ENCODE data around the gene ARHGAP15. TPM values are rescaled to one million over a fixed set of nuclear protein-coding genes. Genes with fewer than 3 reads are reported as not detected.

The ARHGAP15 gene
- polyA plus RNA-seq, 2 of the 4 experiments (the other 2 are of a cell fraction), result 0.34 TPM; not detected in 1

DNA sequence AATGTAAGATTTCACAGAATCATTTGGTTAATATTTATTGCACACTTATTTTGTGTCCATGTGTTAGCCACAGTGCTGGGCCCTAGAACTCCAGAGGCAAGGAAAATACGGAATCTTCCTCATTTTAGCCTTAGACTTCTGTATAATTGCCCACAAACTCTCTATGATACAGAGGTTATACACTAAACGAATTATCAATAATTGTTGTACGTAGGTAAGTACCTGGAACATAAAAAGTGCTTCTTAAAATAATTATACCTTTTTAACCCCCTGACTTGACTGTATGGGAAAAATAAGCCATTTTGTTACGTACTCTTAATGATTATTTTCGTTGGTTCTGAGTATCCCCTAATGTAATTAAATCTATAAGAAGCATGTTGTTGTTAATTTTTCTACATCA lies 119.4 kb downstream of the ARHGAP15 start:
- FAIRE-seq (no peak), ATAC-seq (no peak), DNase-seq (ENCODE audit: low read depth in 1 of 2, low spot score in 1 of 2) (no peak)
- ChIA-PET POLR2A (no interaction called here), CTCF (interaction anchor here (1.0 to 1.8 kb wide), 2 partner anchors 10 to 91 kb away, joined by 3 to 5 read pairs; no protein-coding TSS in a partner anchor)
- WGBS (ENCODE audit: missing lambda C conversion rate), result 12% methylated on average over 5 of the region's 5 CpGs
- H3K4me1 ChIP-seq, result no peaks in the 10 kb centered on the region
- no peak overlapping the region for H3K4me2 ChIP-seq
- TF ChIP-seq CHD4 (IDR thresholded peaks at IDR 0.05; ENCODE audit: borderline replicate concordance), result no peak
- peak; percentile 96; the same call in 1 of the 2 replicates for TF ChIP-seq RNF2 (IDR thresholded peaks at IDR 0.05; ENCODE audit: borderline replicate concordance, low read depth)
- peak; percentile 93 for TF ChIP-seq CBX8 (IDR thresholded peaks at IDR 0.05)
- no peak overlapping the region for H3K27ac ChIP-seq
- no peak overlapping the region for H3K4me3 ChIP-seq
- H3K9me3 ChIP-seq, result no peaks in the 10 kb centered on the region

DNA sequence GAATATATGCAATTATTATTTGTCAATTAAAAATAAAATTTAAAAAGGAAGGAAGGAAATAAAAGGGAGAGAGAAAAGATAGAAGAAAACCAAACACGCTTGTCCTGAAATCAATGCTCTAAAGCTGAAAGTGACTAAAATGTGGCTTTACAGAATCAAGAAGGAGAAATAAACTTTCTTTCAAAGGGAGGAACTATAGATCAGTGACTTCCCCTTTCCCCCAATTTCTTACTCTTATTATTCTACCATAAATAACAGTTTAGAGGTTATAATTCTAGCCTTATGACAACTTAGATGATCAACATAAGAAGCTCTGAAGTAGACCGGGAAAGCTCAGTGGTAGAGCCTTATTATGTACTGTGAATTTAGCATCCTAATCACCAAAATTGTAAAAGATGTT lies 122.5 kb downstream of the ARHGAP15 start:
- H3K9me3 ChIP-seq, result no peaks in the 10 kb centered on the region
- 26% methylated on average over 2 of the region's 2 CpGs for WGBS (ENCODE audit: missing lambda C conversion rate)
- FAIRE-seq (no peak), DNase-seq (ENCODE audit: low read depth in 1 of 2, low spot score in 1 of 2) (no peak), ATAC-seq (no peak)
- no peak overlapping the region for H3K4me2 ChIP-seq
- H3K4me3 ChIP-seq, result no peak overlapping the region
- POLR2A ChIA-PET, result no interaction called here
- no peak overlapping the region for H3K27ac ChIP-seq
- TF ChIP-seq JUN (IDR thresholded peaks at IDR 0.05) (no peak), HEYL (CRISPR knock-in tag; IDR thresholded peaks at IDR 0.05) (no peak), GATA3 (IDR thresholded peaks at IDR 0.05; ENCODE audit: borderline replicate concordance) (no peak), CHD4 (IDR thresholded peaks at IDR 0.05; ENCODE audit: borderline replicate concordance) (no peak), POLR2AphosphoS2 (conservative IDR thresholded peaks at IDR 0.05; ENCODE audit: low read length) (no peak), ZNF302 (CRISPR knock-in tag; IDR thresholded peaks at IDR 0.05) (no peak), SMC3 (IDR thresholded peaks at IDR 0.05) (no peak), EHMT2 (IDR thresholded peaks at IDR 0.05; ENCODE audit: low read depth) (no peak), MAZ (IDR thresholded peaks at IDR 0.05; ENCODE audit: borderline replicate concordance, low read depth, low read length) (no peak), BHLHE40 (IDR thresholded peaks at IDR 0.05; ENCODE audit: low read depth, low read length) (no peak)
- TF ChIP-seq, protein P1, sequence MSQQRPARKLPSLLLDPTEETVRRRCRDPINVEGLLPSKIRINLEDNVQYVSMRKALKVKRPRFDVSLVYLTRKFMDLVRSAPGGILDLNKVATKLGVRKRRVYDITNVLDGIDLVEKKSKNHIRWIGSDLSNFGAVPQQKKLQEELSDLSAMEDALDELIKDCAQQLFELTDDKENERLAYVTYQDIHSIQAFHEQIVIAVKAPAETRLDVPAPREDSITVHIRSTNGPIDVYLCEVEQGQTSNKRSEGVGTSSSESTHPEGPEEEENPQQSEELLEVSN (IDR thresholded peaks at IDR 0.05; ENCODE audit: borderline replicate concordance, low read depth), result no peak
- TF ChIP-seq, protein P2, sequence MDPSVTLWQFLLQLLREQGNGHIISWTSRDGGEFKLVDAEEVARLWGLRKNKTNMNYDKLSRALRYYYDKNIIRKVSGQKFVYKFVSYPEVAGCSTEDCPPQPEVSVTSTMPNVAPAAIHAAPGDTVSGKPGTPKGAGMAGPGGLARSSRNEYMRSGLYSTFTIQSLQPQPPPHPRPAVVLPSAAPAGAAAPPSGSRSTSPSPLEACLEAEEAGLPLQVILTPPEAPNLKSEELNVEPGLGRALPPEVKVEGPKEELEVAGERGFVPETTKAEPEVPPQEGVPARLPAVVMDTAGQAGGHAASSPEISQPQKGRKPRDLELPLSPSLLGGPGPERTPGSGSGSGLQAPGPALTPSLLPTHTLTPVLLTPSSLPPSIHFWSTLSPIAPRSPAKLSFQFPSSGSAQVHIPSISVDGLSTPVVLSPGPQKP (IDR thresholded peaks at IDR 0.05; ENCODE audit: low read depth, low read length), result no peak
- TF ChIP-seq, protein P3, sequence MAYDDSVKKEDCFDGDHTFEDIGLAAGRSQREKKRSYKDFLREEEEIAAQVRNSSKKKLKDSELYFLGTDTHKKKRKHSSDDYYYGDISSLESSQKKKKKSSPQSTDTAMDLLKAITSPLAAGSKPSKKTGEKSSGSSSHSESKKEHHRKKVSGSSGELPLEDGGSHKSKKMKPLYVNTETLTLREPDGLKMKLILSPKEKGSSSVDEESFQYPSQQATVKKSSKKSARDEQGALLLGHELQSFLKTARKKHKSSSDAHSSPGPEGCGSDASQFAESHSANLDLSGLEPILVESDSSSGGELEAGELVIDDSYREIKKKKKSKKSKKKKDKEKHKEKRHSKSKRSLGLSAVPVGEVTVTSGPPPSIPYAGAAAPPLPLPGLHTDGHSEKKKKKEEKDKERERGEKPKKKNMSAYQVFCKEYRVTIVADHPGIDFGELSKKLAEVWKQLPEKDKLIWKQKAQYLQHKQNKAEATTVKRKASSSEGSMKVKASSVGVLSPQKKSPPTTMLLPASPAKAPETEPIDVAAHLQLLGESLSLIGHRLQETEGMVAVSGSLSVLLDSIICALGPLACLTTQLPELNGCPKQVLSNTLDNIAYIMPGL (CRISPR knock-in tag; IDR thresholded peaks at IDR 0.05; ENCODE audit: borderline replicate concordance), result no peak
- CTCF ChIA-PET, result interaction anchor here (1.8 kb wide), 1 partner anchor 89 kb away, joined by 4 read pairs; no protein-coding TSS in a partner anchor
- no peaks in the 10 kb centered on the region for H3K4me1 ChIP-seq

DNA sequence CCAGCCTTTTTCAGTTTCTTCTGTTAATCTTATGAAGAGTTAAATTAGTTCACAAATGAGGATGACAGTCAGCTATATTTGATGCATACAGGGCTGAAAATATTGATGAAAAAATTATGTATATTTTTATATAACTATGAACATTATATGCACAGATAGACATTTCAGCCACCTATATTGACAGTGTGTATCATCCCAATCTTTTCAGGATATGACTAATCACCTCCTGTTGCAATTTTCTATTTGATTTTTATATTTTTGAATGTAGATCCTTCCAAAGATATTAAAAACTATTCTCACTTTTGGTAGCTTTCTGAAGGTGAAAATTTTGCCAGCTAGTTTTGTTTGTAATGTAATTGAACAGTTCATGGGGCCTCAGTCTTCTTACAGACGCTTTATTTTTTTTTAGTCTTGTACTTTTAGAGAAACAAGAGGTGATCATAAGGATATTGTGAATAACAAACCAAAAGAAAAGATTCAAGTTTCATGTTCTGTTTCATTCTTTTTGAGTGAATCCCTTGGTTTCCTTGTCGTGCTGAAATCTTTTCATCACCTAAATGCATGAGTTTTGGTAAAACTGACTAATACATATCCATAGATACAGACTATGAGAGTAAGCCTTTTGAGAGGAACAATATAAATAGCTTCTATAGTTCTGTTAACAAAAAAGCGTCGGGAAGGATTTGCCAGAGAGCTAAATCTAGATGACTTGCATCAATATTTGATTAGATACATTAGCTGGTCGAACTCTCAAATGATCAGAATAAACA lies 123.1 kb downstream of the ARHGAP15 start:
- FAIRE-seq (no peak), ATAC-seq (no peak), DNase-seq (ENCODE audit: low read depth in 1 of 2, low spot score in 1 of 2) (no peak)
- Histone ChIP-seq H3K9me3 (no peaks in the 10 kb centered on the region), H3K4me3 (no peak overlapping the region), H3K27ac (no peak overlapping the region), H3K4me1 (no peaks in the 10 kb centered on the region), H3K4me2 (no peak overlapping the region)
- TF ChIP-seq NFE2L2 (conservative IDR thresholded peaks at IDR 0.05; ENCODE audit: low read length) (no peak), ZFP36 (IDR thresholded peaks at IDR 0.05; ENCODE audit: borderline replicate concordance, partially characterized antibody) (no peak), POLR2A (IDR thresholded peaks at IDR 0.05; ENCODE audit: low read length) (no peak), ZC3H11A (IDR thresholded peaks at IDR 0.05) (no peak), EP300 (IDR thresholded peaks at IDR 0.05) (no peak)
- TF ChIP-seq, protein P4, sequence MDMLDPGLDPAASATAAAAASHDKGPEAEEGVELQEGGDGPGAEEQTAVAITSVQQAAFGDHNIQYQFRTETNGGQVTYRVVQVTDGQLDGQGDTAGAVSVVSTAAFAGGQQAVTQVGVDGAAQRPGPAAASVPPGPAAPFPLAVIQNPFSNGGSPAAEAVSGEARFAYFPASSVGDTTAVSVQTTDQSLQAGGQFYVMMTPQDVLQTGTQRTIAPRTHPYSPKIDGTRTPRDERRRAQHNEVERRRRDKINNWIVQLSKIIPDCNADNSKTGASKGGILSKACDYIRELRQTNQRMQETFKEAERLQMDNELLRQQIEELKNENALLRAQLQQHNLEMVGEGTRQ (IDR thresholded peaks at IDR 0.05), result no peak
- TF ChIP-seq, protein P5, sequence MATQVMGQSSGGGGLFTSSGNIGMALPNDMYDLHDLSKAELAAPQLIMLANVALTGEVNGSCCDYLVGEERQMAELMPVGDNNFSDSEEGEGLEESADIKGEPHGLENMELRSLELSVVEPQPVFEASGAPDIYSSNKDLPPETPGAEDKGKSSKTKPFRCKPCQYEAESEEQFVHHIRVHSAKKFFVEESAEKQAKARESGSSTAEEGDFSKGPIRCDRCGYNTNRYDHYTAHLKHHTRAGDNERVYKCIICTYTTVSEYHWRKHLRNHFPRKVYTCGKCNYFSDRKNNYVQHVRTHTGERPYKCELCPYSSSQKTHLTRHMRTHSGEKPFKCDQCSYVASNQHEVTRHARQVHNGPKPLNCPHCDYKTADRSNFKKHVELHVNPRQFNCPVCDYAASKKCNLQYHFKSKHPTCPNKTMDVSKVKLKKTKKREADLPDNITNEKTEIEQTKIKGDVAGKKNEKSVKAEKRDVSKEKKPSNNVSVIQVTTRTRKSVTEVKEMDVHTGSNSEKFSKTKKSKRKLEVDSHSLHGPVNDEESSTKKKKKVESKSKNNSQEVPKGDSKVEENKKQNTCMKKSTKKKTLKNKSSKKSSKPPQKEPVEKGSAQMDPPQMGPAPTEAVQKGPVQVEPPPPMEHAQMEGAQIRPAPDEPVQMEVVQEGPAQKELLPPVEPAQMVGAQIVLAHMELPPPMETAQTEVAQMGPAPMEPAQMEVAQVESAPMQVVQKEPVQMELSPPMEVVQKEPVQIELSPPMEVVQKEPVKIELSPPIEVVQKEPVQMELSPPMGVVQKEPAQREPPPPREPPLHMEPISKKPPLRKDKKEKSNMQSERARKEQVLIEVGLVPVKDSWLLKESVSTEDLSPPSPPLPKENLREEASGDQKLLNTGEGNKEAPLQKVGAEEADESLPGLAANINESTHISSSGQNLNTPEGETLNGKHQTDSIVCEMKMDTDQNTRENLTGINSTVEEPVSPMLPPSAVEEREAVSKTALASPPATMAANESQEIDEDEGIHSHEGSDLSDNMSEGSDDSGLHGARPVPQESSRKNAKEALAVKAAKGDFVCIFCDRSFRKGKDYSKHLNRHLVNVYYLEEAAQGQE (IDR thresholded peaks at IDR 0.05), result no peak
- WGBS (ENCODE audit: missing lambda C conversion rate), result 14% methylated on average over 5 of the region's 5 CpGs
- POLR2A ChIA-PET, result no interaction called here
- CTCF ChIA-PET, result interaction anchor here (1.8 kb wide), 1 partner anchor 90 kb away, joined by 4 read pairs; no protein-coding TSS in a partner anchor

Measured in A549 (cell line).